Measurements from ENCODE around the gene SUSD1.

DNA sequence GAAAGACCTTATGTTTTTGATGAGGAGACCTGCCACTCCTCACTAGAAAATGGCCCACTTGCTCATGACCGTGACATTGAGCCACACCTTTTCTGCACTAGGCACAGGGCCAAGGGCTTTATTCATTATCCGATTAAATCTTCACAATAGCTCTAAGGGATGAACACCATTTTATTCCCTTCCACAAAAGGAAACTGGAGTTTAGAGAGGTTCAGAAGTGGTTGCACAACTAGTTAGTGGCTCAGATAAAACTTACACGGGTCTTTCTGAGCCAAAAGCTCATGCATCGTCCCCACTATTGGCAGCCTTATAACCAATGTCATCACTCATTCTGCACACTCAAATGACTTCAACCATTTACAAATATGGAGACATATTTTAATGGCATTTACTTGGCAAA is 39.4 kb downstream of the SUSD1 start:
- TF ChIP-seq CTCF (conservative IDR thresholded peaks at IDR 0.05; ENCODE audit: low read length), result no peak
- TF ChIP-seq EZH2phosphoT487 (IDR thresholded peaks at IDR 0.05; ENCODE audit: borderline replicate concordance), result no peak

Measured in Loucy (cell line).